H54 (cell line): ENCODE data around the gene IKZF3.
A peak's percentile ranks its signal among the peaks of the same experiment; 100 is the strongest.
"Not testable (repeated sequence)": the region's sequence is repeated elsewhere in the genome, so short reads cannot be mapped to it uniquely, and the experiment has no call there.

Experiments used
- DNase-seq: peaks from one replicate; pipeline ENCODE4 v3.0.0; 2011; ENCODE audit warnings: low spot score, mixed read lengths; ENCODE audit not compliant: insufficient read length
- FAIRE-seq: peaks from 3 replicates; lab custom pipeline; 2011; peaks lifted over from hg19 to GRCh38; lab: Jason Lieb, UNC
- POLR2A ChIP-seq: IDR thresholded peaks from 2 replicates; pipeline ENCODE4 v1.6.1; 2011; ENCODE audit warnings: low read depth, mild to moderate bottlenecking, low read length

The IKZF3 gene

GRCh38 chr17:39868554-39868942 is 4.4 kb upstream of the IKZF3 start:
- TF ChIP-seq POLR2A: no peak
- no peak for DNase-seq
- no peak for FAIRE-seq

- FAIRE-seq (no peak), DNase-seq (no peak)
- no peak for TF ChIP-seq POLR2A
Measured at GRCh38 chr17:39867880-39868553, 3.9 kb upstream of the IKZF3 start, which contains the start of gene ZPBP2. Gene ZPBP2 (plus strand): TSS chr17:39868202. CDS start chr17:39868355, 153 bp downstream.

- TF ChIP-seq POLR2A: no peak
- DNase-seq: no peak
- FAIRE-seq: no peak
Measured at GRCh38 chr17:39867084-39867879, 3.2 kb upstream of the IKZF3 start.

GRCh38 chr17:39866013-39866730 is 2.1 kb upstream of the IKZF3 start:
- FAIRE-seq: no peak
- no peak for DNase-seq
- TF ChIP-seq POLR2A: no peak

- no peak for FAIRE-seq
- DNase-seq: no peak
- TF ChIP-seq POLR2A: no peak
Measured at GRCh38 chr17:39863244-39863917, 731 bp downstream of the IKZF3 start.

GRCh38 chr17:39861235-39861634 is 2.9 kb downstream of the IKZF3 start:
- no peak for TF ChIP-seq POLR2A
- DNase-seq (no peak), FAIRE-seq (no peak)

- FAIRE-seq, DNase-seq: not testable (repeated sequence)
Measured at GRCh38 chr17:39855911-39856649, 8.0 kb downstream of the IKZF3 start.

GRCh38 chr17:39854909-39855308 is 9.2 kb downstream of the IKZF3 start:
- FAIRE-seq (no peak), DNase-seq (no peak)
- no peak for TF ChIP-seq POLR2A

- DNase-seq (no peak), FAIRE-seq (peak; percentile 6)
- TF ChIP-seq POLR2A: no peak
Measured at GRCh38 chr17:39852239-39852638, 11.9 kb downstream of the IKZF3 start.

GRCh38 chr17:39850186-39850585 is 13.9 kb downstream of the IKZF3 start:
- not testable (repeated sequence) for DNase-seq, FAIRE-seq

- DNase-seq (no peak), FAIRE-seq (no peak)
- TF ChIP-seq POLR2A: no peak
Measured at GRCh38 chr17:39848600-39848999, 15.5 kb downstream of the IKZF3 start.

GRCh38 chr17:39846205-39846604 is 17.9 kb downstream of the IKZF3 start:
- no peak for TF ChIP-seq POLR2A
- DNase-seq: no peak
- FAIRE-seq: no peak
